Esophagus squamous epithelium (tissue), 5 donors: Measurements from ENCODE around the gene KRTAP5-9. TPM values are rescaled to one million over a fixed set of nuclear protein-coding genes. Genes with fewer than 3 reads are reported as not detected.
"Not testable (repeated sequence)": the region's sequence is repeated elsewhere in the genome, so short reads cannot be mapped to it uniquely, and the experiment has no call there.

Experiments used
- DNase-seq: peaks from one replicate; lab custom pipeline; 2025; lab: John Stamatoyannopoulos, UW
- H3K27ac ChIP-seq, 4 donors: fragments of 200-600 bp; sonication (generic); one replicate each; pipeline ENCODE4 v1.5.1; 2016 to 2019; ENCODE audit warnings: mild to moderate bottlenecking in 1 of 4
- H3K27me3 ChIP-seq, 4 donors: fragments of 200-600 bp; sonication (generic); 1 replicate in 3 of 4; 2 replicates in 1 of 4; pipeline versions ENCODE4 v1.5.1 to v1.6.0; 2017 to 2021; ENCODE audit warnings: antibody characterized with exemption in 1 of 4
- H3K36me3 ChIP-seq, 3 donors: fragments of 200-600 bp; sonication (generic); one replicate each; pipeline ENCODE4 v1.5.1; 2016 to 2019
- H3K4me1 ChIP-seq, 3 donors: fragments of 200-600 bp; sonication (generic); one replicate each; pipeline ENCODE4 v1.5.1; 2017 to 2019
- H3K4me3 ChIP-seq, 4 donors: fragments of 200-600 bp; sonication (generic); 1 replicate in 3 of 4; 2 replicates in 1 of 4; pipeline ENCODE4 v1.5.1; 2016 to 2019; ENCODE audit warnings: mild to moderate bottlenecking in 2 of 4, moderate library complexity in 1 of 4
- H3K9me3 ChIP-seq, 3 donors: fragments of 200-600 bp; sonication (generic); one replicate each; pipeline ENCODE4 v1.5.1; 2016 to 2019
- POLR2A ChIP-seq, 4 donors: fragments of 450-650 bp; IDR thresholded peaks; one replicate each; pipeline ENCODE4 v1.6.1; 2017; ENCODE audit warnings: antibody characterized with exemption in 4 of 4, mild to moderate bottlenecking in 4 of 4, moderate library complexity in 3 of 4
- WGBS, 2 donors: methylation state at CpG; one replicate each; pipeline ENCODE4 v1.1.5; 2018; 5-methylcytosine and 5-hydroxymethylcytosine counted together
- intact Hi-C: fragments of 100-400 bp; cut with DNase I; formaldehyde crosslinking; loops from one replicate; pipeline ENCODE4 v1.15.0; 2022
- total RNA-seq, 4 donors: library from RNA; depleted of rRNA; stranded (reverse); fragments of >200 nt; gene quantifications; one replicate each; pipeline ENCODE4 v1.1.0, GENCODE V29; 2016
- TF ChIP-seq, protein P1 (sequence below), 6 experiments: fragments of 450-650 bp in 4 of 6; fragments of 200-600 bp in 2 of 6; sonication (generic) in 2 of 6; IDR thresholded peaks; one replicate each; pipeline ENCODE4 v1.5.1; 2016 to 2019; ENCODE audit warnings: antibody characterized with exemption in 6 of 6, mild to moderate bottlenecking in 4 of 6, moderate library complexity in 4 of 6
- donor health status: DM: yes; HTN: yes; CAD: no.

Gene KRTAP5-9
- total RNA-seq, 4 donors from 2014 or later: not detected

DNA sequence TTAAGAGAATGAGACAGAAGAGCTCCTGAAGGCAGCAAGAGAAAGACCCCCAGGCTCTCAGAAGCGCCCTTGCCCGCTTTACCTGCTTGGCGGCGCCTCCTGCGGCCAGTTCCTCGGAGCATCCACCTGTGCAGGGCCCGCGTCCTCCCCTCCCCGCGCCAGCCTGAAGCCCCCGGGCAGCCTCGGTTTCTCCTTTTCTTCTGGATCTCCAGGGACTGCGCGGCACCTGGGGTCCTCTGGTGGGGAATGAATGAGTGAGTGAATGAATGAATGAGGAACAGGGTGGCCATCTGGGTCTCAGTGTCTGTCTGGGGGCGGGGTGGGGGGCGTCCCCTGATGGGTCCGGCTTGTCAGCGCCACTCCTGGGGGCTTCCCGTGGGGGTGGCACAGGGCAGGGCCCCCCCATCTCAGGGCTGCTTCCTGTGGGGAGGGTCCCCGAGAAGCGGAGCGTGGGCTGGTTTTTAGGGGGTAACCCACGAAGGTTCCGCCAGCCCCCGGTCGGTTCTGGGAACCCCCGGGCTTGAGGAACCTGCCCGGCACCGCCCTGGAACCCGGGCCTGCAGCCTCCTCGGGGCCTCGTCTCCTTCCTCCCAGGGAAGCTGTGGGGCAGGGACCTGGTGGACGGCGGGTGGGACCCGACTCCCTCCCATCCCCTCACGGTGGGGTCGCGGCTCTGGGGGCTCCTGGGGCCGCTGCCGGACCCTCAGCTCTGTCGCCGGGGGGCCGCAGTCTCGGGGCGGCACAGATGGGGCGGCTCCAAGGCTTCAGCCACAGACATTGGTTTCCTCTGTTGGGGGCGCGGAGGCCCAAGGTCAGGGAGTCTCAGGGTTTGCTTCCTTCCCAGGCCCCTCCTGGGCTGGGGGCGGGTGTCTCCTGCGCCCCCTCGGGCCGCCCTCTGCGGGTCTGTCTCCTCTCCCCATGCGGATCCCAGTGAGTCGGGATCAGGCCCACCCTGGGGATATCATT lies 29.4 kb upstream of the KRTAP5-9 start:
- TF ChIP-seq, protein P1, sequence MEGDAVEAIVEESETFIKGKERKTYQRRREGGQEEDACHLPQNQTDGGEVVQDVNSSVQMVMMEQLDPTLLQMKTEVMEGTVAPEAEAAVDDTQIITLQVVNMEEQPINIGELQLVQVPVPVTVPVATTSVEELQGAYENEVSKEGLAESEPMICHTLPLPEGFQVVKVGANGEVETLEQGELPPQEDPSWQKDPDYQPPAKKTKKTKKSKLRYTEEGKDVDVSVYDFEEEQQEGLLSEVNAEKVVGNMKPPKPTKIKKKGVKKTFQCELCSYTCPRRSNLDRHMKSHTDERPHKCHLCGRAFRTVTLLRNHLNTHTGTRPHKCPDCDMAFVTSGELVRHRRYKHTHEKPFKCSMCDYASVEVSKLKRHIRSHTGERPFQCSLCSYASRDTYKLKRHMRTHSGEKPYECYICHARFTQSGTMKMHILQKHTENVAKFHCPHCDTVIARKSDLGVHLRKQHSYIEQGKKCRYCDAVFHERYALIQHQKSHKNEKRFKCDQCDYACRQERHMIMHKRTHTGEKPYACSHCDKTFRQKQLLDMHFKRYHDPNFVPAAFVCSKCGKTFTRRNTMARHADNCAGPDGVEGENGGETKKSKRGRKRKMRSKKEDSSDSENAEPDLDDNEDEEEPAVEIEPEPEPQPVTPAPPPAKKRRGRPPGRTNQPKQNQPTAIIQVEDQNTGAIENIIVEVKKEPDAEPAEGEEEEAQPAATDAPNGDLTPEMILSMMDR (IDR thresholded peaks at IDR 0.05): no peak
- no peak for TF ChIP-seq POLR2A (IDR thresholded peaks at IDR 0.05)
- H3K4me1 ChIP-seq: no peaks in the 10 kb centered on the region
- no peaks in the 10 kb centered on the region for H3K9me3 ChIP-seq

DNA sequence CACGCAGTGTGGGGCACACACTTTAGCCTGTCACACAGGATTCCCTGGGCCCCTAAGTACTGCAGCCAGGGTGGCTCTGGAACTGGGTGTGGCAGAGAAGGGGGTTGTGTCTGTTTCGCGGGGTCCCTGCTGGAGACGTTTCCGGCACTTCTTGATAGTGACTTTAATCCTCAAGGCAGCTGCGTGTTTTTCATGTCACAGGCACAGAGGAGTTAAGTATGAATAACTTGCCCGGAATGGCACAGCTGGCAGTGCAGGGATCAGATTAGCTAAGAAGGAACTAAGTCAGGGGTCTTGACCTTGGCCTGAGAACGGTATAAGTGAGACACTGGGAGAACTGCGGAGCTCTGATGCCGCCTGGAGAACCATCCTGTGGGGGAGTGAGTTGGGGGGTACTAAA lies 28.7 kb upstream of the KRTAP5-9 start:
- intact Hi-C loops: no loop called here
- H3K36me3 ChIP-seq: no peaks in the 10 kb centered on the region
- H3K27me3 ChIP-seq: no peaks in the 10 kb centered on the region
- 68 to 85% methylated on average over 4 of the region's 10 CpGs for WGBS, 2 donors
- no peak for TF ChIP-seq POLR2A (IDR thresholded peaks at IDR 0.05)
- TF ChIP-seq, protein P1 (IDR thresholded peaks at IDR 0.05): no peak
- H3K27ac ChIP-seq: no peak overlapping the region
- no peak for DNase-seq
- H3K4me1 ChIP-seq: no peaks in the 10 kb centered on the region
- H3K9me3 ChIP-seq: no peaks in the 10 kb centered on the region
- H3K4me3 ChIP-seq: no peak overlapping the region

More for the DNA sequence above, 29.4 kb upstream of the KRTAP5-9 start:
- H3K27ac ChIP-seq: no peak overlapping the region
- H3K4me3 ChIP-seq: no peak overlapping the region
- 92 to 95% methylated on average over 12 to 19 of the region's 55 CpGs for WGBS, 2 donors
- H3K36me3 ChIP-seq: no peaks in the 10 kb centered on the region
- no peak for DNase-seq
- intact Hi-C loops: no loop called here
- H3K27me3 ChIP-seq: no peaks in the 10 kb centered on the region

GRCh38 chr11:71525188-71525937 lies 22.9 kb upstream of the KRTAP5-9 start:
- no peaks in the 10 kb centered on the region for H3K4me1 ChIP-seq
- no peak for DNase-seq
- no peak overlapping the region for H3K4me3 ChIP-seq
- H3K27ac ChIP-seq: no peak overlapping the region
- no peak for TF ChIP-seq POLR2A (IDR thresholded peaks at IDR 0.05)
- TF ChIP-seq, protein P1 (IDR thresholded peaks at IDR 0.05): no peak
- H3K27me3 ChIP-seq: no peaks in the 10 kb centered on the region
- WGBS, 2 donors: 66 to 88% methylated on average over 1 to 3 of the region's 3 CpGs
- H3K9me3 ChIP-seq: no peaks in the 10 kb centered on the region
- intact Hi-C loops: no loop called here
- no peaks in the 10 kb centered on the region for H3K36me3 ChIP-seq

DNA sequence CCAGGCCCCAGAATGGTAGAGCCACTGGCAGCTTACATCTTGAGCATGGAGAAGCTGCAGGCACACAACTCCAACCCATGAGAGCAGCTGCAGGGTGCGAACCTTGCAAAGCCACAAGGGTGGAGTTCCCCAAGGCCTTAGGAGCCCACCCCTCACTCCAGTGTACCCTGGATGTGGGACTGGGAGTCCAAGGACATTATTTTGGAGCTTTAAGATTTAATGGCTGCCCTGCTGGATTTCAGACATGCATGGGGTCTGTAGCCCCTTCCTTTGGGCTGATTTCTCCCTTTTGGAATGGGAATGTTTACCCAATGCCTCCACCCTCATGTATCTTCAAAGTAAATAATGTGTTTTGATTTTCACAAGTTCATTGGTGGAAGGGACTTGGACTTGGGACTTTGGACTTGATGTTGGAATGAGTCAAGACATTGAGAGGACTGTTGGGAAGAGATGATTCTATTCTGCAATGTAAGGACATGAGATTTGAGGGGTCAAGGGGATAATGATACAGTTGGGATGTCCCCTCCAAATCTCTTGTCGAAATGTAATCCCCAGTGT lies 22.2 kb upstream of the KRTAP5-9 start:
- Histone ChIP-seq H3K4me3 (no peak overlapping the region), H3K36me3 (no peaks in the 10 kb centered on the region), H3K4me1 (no peaks in the 10 kb centered on the region), H3K27me3 (no peaks in the 10 kb centered on the region), H3K9me3 (no peaks in the 10 kb centered on the region), H3K27ac (no peak overlapping the region)
- DNase-seq: no peak
- 62 to 67% methylated on average over 1 of the region's 2 CpGs for WGBS, 2 donors
- TF ChIP-seq, protein P1 (IDR thresholded peaks at IDR 0.05): no peak
- intact Hi-C loops: no loop called here

DNA sequence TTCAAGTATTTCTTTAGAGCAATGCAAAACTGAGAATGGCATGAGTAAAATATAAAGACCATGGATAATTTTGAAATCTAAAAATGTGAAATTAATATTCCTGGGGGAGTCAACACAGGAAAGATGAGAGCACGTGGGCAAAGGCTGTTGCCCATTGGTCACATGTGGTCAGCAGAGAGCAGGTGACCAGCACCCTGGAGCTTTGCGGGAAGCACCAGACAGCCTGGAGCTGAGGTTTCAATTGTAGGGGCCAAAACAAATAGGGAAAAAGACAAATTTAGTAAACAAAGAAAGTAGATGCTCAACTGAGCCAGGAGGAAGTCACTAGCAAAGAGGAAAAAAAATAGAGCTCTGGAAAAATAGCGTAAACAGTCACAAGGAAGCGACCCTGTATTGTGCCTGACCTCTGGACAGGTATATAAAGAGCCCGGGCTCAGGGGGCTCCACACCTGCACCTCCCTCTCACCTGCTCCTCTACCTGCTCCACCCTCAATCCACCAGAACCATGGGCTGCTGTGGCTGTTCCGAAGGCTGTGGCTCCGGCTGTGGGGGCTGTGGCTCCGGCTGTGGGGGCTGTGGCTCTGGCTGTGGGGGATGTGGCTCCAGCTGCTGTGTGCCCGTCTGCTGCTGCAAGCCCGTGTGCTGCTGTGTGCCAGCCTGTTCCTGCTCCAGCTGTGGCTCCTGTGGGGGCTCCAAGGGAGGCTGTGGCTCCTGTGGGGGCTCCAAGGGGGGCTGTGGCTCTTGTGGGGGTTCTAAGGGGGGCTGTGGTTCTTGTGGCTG lies 21.2 kb upstream of the KRTAP5-9 start, which contains the start of gene KRTAP5-7:
TSS of gene KRTAP5-7 (plus strand) at position 472 of the 780 bp plus-strand sequence. CDS start at position 506, 34 bp downstream.
- H3K4me1 ChIP-seq, H3K4me3 ChIP-seq, H3K27me3 ChIP-seq, intact Hi-C loops, H3K27ac ChIP-seq, H3K36me3 ChIP-seq, DNase-seq, H3K9me3 ChIP-seq: not testable (repeated sequence)
- WGBS, 2 donors: 54 to 64% methylated on average over 8 of the region's 10 CpGs
